ENCODE data around the gene MACROH2A2.
"Not testable (repeated sequence)": the region's sequence is repeated elsewhere in the genome, so short reads cannot be mapped to it uniquely, and the experiment has no call there.

Gene MACROH2A2

DNA sequence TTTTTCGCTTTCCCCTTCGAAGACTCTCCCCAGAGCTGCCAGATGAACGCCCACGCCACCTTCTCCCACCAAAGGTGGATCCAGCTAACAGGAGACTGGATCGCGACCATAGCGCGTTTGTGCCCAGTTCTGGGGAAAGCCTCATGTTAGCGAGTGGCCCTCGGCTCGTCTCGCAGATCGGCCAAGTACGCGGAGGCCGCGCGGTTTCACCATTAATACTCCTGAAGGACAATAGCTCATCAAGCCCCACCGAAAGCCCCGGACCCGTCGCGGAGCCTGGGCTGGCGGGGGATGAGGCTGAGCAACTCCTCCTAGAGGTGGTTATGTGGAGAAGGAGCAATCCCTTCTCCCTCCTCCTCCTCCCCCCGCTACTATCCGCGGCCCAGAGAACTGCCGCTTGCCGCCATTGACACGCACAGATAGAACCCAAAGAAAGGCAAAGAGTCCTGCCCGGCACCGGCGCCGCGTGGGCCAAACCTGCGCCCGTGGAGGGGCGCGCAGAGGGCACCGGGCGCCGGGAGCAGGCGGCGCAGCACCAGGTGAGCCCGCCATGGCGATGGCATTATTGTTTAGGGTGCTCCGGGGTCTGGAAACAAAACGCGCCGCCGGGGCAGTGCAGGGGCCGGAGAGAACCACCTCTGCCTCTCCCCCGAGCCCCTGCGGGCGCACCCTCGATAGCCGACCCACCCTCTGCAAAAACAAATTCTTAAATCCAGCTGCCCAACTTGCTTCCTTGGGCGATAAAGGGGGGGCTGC, at the start of gene MACROH2A2:
Gene MACROH2A2 (plus strand): TSS at position 385 of the 756 bp plus-strand sequence. CDS start 22,813 bp downstream, outside the sequence.
- no peak for DNase-seq

DNA sequence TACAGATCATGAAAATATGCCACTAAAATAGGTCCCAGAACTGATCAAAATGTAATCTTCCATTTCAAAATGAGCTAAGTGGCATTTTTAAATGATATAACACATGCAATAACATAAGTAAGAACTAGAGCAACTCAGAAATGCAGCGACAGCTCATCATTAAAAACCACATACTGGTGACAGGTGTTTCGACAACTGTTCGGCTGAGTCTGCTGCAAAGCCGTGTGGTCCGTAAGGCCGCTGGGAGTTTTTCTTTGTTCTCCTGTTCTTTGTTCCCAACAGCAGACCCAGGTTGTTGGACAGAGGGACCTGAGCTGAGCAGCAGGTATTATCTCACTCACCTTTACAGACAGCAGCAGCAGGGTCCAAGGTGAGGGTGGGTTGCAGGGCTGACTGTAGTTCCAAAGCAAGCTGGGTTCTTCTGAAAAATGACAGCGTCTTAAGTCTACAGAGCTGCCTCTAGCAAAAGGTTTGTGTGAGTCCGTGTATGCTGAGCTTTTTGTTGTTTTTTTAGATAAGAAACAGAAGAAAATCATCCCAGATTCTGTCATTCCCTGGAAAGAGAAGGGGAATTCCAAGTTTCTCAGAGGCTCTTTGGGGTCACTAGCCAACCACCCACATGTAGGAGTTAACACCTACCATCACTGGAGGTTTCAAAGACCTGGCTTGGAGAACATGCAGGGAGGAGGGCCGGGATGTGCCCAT, 45.4 kb upstream of the MACROH2A2 start:
- no peak for DNase-seq

DNA sequence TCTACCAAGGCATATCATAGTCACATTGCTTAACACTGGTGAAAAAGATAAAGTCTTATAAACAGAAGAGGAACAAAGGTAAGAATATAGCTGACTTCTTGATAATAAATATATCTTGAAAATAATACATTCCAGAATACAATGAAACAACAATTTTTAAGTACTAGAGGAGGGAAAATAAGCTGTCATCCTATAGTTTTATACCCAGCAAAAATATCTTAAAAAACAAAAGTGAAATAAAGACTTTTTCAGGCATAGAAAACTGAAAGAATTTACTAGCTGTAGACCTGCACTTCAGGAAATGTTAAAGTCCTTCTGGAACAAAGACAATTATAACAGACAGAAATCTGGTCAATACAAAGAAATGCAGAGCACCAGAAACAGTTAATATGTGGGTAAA, 21.4 kb upstream of the MACROH2A2 start:
- DNase-seq, result no peak

DNA sequence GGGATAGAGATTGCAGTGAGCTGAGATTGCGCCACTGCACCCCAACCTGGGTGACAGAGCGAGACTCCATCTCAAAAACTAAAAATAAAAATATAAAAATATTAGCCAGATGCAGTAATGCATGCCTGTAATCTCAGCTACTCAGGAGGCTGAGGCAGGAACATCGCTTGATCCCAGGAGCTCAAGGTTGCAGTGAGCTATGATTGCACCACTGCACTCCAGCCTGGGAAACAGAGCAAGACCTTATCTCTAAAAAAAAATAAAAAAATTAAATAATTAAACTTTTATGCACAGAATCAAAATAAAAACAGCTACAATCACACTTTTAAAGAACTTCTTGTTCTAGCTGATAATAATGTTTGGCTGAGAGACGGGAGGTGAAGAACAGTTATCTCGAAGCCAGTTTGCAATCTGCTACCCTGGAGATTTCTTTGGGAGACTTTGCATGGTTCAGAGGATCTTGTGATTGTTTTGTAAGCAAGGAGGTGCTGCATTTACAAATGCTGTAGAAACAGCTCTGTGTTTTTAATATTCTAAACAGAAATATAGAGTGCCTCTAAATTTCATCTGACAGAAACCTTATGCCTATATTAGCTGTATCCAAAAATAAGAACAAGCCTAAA, 19.9 kb upstream of the MACROH2A2 start:
- no peak for DNase-seq

DNA sequence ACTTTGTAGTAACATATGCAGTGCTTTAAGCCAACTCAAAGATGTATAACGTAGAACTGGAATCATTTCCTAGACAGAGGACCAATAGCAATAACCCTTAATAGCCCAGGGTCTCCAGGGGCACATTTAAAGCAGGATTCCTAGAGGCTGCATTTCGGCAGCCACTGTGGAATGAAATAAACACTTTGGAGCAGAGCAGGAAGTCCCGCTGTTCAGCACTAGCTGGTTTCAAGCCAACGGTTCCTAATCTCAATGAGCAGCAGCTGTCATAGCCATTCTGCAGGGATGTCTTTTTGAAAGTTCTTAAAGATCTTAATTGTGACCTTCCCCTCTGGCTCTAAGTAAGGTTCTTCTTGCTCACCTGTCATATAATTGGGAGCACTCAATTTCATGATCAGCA, 18.4 kb upstream of the MACROH2A2 start:
- DNase-seq, result no peak

DNA sequence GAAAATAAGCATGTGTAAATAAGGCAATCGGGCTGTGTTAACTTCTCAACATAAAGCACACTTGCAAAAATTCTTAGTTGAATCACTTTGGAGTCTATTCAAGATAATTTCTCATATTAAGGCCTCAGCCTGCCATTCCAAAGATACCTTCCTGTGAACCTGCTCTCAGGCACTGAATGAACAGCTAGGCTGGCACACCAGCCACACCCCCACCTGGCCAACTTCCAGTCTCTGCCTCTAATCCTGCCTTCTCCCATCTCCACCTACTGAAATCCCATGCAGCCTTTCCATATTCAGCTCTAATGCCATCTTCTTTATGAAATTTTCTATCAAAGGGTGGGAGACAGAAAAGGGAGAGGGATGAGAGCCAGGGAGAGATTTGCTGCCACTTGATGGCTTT, 17.1 kb upstream of the MACROH2A2 start:
- DNase-seq, result no peak

DNA sequence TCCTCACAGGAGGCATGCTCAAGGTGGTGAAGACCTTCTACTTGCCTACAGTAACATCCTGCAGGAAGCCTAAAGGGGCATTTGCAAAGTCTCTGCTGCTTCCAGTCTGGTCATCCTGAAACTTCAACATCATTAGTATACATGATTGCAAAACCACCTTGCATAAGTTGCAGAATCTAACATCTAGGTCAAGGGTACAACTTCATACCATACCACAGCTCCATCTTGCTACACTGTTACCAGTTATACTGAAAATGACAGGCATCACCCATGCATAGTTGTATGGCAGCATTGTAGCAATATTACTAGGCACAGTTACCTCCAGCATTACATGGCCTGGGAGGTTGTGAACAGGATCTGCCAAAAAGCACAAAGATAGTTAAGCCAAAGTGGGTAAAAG, 13.7 kb upstream of the MACROH2A2 start:
- no peak for DNase-seq

DNA sequence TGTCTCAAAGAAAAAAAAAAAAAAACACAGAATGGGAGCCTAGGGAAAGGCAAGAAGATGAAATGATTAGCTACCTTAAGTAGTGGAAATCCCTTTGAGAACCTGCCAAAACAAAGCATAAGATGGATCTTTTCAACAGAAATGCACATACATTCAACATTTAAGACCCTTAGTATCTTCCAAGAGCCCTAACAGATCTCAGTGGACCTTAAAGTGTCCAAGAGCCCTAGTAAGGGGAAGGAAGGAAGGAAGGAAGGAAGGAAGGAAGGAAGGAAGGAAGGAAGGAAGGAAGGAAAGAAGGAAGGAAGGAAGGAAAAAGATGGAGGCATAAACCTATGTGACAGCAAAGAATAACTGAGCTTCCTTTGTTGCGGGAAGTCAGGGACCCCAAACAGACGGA, 11.6 kb upstream of the MACROH2A2 start:
- DNase-seq, result no peak

DNA sequence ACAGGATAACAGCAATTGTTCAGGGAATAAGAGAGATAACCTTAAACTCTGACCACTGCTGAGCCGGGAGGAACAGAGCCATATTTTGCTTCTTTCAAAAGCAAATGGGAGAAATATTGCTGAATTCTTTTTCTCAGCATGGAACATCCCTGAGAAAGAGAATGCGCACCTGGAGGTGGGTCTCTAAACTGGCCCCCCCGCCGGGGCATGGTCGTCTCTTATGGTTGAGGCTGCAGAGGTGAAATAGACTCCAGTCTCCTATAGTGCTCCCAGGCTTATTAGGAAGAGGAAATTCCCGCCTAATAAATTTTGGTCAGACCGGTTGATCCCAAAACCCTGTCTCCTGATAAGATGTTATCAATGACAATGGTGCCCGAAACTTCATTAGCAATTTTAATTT, 10.9 kb upstream of the MACROH2A2 start:
- DNase-seq, result not testable (repeated sequence)

DNA sequence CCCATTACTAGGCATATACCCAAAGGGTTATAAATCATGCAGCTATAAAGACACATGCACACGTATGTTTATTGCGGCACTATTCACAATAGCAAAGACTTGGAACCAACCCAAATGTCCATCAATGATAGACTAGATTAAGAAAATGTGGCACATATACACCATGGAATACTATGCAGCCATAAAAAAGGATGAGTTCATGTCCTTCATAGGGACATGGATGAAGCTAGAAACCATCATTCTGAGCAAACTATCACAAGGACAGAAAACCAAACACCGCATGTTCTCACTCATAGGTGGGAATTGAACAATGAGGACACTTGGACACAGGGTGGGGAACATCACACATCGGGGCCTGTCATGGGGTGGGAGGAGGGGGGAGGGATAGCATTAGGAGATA, 5.6 kb upstream of the MACROH2A2 start:
- DNase-seq, result not testable (repeated sequence)

DNA sequence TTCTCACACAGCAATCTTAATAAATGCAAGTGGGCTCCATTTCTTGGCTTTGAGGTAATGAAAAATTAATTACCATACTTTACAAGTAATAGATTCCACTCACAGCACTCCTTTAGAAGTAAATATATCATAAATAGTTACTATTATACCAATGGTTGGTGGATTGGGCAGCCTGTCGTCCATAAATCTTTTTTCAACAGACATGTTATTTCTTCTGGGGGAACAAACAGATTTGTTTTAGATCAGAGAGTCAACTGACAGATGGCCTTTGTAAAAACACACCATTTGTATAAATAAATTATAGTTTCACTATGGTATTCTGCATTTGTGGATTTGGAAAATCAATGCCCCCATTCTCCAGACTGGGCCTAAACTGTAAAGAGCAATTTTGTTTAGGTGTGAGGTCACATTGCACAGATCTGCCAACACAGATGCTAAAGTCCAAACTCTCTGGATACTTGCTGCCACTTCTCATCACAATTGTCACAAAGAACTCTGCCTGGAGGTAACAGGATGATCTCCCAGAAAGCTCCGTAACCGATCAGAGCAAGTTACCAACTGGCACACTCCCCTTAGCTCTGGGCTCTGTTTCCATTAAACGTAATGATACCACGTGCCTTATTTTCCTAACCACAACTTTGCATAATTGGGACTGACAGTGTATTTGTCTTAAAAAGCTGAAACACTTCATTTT, 4.5 kb upstream of the MACROH2A2 start:
- DNase-seq, result no peak

DNA sequence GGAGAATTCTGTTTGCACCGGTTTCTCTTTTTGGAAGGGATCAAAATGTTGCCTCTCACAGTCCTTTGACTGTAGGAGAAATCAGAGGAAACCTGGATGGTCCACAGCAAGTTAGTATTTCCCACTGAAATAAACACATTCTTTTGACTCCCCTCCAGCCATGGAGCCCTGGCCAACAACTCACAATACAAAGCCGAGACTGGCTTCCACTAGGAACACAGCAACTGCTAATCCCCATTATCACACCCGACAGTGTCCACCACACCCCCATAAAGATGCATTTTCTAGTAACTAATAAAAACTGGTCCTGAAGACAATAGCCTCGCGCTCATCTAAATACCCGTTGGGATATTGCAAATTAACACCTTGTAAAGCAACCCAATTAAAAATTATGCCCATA, 798 bp upstream of the MACROH2A2 start:
- DNase-seq, result no peak

DNA sequence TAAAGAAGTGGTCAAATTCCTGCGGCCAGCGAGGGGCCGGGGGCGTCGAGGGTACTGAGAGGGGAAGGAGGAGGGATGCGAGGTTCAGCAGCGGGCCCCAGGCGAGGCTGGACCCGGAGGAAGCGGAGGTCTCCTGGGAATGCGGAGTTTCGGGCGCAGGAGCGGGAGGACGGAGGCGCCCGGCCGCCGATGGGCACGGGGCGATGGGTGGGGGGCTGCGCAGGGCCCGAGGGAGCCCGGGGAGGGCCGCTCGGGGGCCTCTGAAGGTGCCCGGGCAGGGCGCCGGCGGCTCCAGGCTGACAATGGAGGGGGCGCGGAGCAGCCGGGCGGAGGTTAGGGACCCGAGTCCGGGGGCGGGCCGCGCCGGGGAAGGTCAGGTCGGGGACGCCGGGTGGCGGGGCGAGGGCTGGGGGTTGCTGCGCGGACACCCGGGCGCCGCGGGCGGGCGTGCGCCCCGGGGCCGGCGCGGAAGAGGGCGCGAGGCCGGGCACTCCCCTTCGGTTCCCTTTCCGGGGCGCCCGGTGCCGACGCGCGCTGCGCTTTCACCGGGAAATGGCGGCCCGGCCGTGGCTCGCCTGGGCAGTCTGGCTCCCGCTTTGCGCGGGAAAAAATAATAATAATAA, 683 bp downstream of the MACROH2A2 start:
- DNase-seq, result no peak

DNA sequence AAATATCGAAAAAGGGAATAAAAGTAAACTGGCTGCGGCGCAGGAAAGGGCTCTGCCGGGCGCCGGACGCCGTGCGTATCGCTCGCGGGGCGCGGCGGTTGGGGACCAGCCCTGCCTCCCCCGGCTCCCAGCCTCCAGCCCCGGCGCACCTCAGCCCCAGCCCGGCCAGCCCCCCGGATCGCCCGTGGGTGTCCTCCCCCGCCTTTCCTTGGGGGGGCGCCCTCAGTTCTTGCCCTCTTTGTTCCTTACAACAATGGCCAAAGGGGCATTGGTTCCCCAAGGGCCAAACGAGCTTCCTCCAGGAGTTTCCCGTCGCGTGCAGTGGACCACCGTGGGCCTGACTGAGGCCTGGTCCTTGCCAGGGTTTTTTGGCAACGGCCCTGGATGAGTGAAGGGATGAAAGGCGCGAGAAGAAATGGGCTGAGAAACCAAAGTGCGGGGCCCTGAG, 1.2 kb downstream of the MACROH2A2 start:
- DNase-seq, result no peak

DNA sequence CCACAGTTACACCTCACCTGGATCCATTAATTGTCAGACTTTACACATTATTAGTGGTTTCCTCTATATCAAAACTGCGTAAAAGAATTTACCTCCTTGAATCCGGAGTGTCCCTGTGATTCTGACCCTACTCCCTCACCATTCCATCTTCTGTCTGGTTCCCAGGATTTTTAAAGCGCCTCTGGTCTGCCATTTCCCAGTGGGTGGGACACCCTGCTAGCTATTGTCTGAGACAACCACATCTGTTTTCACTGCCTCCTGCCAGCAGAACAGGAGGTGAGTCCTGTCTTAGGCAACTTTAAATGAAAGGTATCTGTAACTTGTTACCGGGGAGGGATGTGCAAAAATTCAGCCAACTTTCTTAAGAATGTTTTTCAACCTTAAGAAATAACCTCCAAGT, 2.3 kb downstream of the MACROH2A2 start:
- DNase-seq, result no peak

DNA sequence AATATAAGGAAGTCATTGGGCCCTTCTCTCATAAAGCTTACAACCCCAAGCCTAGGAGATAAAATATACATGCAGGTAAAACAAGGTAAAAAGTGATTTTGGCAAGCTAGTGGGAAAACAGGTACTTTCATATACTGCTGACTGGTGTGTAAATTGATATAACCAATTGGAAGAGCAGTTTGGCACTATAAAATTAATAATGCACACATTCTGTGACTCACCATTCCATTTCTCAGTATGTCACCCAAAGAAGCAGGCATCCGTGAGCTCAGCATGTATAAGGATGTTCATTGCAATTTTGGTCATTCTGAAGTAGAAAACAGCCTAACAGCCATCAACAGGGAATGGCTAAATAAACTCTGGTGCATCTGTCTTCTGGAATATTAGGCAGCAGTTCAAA, 2.9 kb downstream of the MACROH2A2 start:
- no peak for DNase-seq

DNA sequence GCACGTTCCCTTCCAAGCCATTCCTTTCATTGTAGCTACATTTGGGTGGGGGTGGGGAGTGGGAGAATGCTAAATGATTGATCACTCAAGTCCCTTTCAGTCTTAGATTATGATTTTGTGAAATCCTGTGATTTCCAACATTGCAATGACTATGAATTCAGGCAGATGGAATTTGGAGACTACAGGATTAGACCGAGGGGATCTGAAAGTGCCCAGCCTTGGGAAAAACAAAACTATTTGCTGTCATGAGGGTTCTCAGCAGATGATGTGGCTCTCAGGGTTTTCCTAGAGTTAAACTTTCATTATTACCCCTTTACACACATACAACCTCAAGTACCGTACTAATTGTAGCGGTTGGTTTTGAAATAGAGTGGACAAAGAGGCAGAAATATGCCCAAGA, 4.7 kb downstream of the MACROH2A2 start:
- no peak for DNase-seq

DNA sequence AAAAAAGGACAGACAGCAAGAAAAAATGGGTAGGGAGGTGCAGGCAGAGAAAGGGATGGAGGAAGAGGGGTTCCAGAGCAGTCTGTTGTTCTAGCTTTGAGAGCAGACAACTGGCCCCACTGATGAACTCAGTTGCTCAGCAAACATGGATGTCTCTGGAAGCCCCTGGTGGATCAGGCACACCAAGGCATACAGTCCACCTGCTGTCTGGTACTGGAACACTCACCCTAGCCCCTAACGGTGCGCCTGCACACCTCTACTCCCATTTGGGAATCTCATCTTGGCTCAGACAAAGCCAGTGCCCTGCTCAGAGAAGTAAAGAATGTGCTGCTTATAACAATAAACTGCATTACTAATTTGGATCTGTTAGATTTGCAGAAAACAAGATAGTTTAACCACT, 7.7 kb downstream of the MACROH2A2 start:
- DNase-seq, result no peak

DNA sequence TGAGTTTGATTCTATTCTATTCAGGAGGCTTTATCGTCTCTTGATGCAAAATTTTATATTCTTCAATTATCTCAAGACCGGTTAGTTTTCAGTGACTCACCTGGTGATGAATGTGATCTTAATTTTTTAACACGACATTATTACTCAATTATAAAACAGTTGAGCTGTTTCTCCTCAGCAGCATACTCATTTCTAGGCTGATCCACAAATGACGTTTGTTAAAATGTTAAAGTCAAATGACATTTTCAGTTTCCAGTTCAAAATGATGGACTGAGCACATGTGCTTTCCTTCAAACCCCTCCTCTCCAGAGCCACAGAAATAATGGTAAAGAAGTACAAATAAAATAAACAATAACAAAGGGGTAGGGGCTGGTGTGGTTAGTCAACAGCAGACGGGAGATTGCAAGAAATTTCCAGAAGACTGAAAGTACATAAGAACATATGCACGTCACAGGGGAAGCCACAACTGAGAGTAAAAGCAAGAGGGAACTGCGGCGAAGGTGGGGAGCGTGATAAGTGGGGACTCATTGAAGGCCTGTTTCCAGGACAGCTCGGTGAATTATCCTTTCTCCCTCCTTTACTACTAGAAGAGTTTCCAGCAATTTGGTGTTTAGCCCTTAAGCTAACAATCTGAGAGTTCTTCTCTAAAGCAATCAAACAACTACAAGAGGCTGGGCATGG, 10.9 kb downstream of the MACROH2A2 start:
- DNase-seq, result no peak

DNA sequence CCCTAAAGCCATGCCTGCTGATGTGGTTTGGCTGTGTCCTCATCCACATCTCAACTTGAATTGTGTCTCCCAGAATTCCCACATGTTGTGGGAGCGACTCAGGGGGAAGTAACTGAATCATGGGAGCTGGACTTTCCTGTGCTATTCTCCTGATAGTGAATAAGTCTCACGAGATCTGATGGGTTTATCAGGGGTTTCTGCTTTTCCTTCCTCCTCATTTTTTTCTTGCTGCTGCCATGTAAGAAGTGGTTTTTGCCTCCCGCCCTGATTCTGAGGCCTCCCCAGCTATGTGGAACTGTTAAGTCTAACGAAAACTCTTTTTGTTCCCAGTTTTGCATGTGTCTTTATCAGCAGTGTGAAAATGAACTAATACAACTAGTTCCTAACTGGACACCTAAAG, 11.8 kb downstream of the MACROH2A2 start:
- DNase-seq, result no peak

DNA sequence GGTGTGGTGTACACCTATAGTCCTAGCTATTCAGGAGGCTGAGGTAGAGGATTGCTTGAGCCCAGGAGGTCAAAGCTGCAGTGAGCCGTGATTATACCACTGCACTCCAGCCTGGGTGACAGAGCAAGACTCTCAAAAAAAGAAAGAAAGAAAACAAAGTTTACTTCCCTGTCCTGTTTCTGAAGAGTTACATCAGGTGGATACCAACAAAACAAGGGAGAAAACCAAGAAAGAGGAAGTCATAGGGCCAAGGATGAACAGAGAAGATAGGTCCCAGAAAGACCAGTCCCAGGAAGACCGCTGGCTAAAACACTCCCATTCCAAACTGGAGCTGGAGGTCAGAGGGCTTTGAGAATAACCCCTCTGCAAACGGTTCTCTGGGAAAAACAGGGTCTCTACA, 13.5 kb downstream of the MACROH2A2 start:
- no peak for DNase-seq

DNA sequence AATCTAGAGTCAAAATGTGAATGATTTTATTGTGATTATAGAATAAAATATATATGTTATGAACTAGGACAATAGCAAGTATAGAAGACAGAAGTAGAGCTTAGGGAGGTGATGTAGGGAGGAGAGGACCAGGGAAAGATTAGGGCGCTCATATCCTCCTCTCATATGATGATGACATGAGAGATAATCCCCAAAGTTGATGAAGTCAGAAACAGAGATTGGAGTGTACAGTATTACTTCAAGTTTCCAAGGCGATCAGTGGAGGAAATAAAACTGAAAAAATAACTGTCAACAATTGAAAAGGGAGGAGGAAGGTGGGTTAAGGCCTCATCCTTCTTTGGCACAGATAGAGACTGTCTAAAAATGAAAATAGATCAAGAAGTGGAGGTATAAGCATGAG, 14.9 kb downstream of the MACROH2A2 start:
- DNase-seq, result no peak
